ENCODE data around the gene MSX2. TPM values are rescaled to one million over a fixed set of nuclear protein-coding genes. Genes with fewer than 3 reads are reported as not detected.
"Not testable (repeated sequence)": the region's sequence is repeated elsewhere in the genome, so short reads cannot be mapped to it uniquely, and the experiment has no call there.

Gene MSX2
- total and polyA plus RNA-seq, 5 donors from 2014 or later, result 0.79 TPM; not detected in 4

GRCh38 chr5:174760721-174761120 is 36.3 kb downstream of the MSX2 start:
- no peak overlapping the region for H3K27ac ChIP-seq (ENCODE audit: insufficient read depth, low read length, poor library complexity, severe bottlenecking)
- no peak for DNase-seq
- no peaks in the 10 kb centered on the region for H3K36me3 ChIP-seq (ENCODE audit: control insufficient read depth, insufficient read depth, low read length)
- Mint-ChIP-seq H3K36me3 (no peaks in the 10 kb centered on the region), H3K9me3 (peaks cover 0 to 2% (median 0%) of the 10 kb centered on the region in 7 donors), H3K27ac (no peak overlapping the region), H3K4me1 (no peaks in the 10 kb centered on the region), H3K27me3 (peaks cover 8% of the 10 kb centered on the region), H3K4me3 (no peak overlapping the region)
- ATAC-seq (ENCODE audit: low read depth in 2 of 2), result no peak
- H3K4me1 ChIP-seq (ENCODE audit: control insufficient read depth, insufficient read depth, low read length, poor library complexity, severe bottlenecking), result no peaks in the 10 kb centered on the region
- no peaks in the 10 kb centered on the region for H3K27me3 ChIP-seq (ENCODE audit: control insufficient read depth, insufficient read depth, low read length)
- no peak overlapping the region for H3K4me3 ChIP-seq (ENCODE audit: low read depth, low read length)
- no peaks in the 10 kb centered on the region for H3K9me3 ChIP-seq (ENCODE audit: control insufficient read depth in 2 of 2, low read length in 2 of 2)

GRCh38 chr5:174761341-174761740 is 37.0 kb downstream of the MSX2 start:
- H3K36me3 Mint-ChIP-seq; H3K27me3 ChIP-seq (ENCODE audit: control insufficient read depth, insufficient read depth, low read length); H3K4me3 Mint-ChIP-seq; H3K4me1 ChIP-seq (ENCODE audit: control insufficient read depth, insufficient read depth, low read length, poor library complexity, severe bottlenecking); H3K9me3 Mint-ChIP-seq; H3K27ac ChIP-seq (ENCODE audit: insufficient read depth, low read length, poor library complexity, severe bottlenecking); H3K27me3 Mint-ChIP-seq; DNase-seq; H3K4me3 ChIP-seq (ENCODE audit: low read depth, low read length); H3K9me3 ChIP-seq (ENCODE audit: control insufficient read depth in 2 of 2, low read length in 2 of 2); H3K36me3 ChIP-seq (ENCODE audit: control insufficient read depth, insufficient read depth, low read length); ATAC-seq (ENCODE audit: low read depth in 2 of 2); H3K27ac Mint-ChIP-seq; H3K4me1 Mint-ChIP-seq: not testable (repeated sequence)

DNA sequence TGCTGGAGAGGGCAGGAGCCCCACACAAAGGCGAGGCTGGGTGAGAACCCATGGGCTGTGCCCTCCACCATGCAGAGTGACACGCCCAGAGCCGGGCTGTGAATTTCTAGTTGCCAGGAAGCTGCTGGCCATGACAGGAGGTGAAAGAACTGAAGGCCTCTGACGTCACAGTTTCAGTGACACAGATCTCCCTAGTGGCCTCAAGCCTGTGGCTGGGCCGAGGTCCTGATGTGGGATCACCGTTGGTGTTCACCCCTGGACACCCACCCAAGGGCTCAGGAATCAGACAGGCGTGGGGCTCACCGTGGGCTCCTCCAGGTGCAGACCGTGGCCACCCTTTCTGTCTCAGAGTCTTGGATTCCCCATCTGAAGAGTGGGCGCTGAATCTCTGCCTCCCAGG is 39.9 kb downstream of the MSX2 start:
- no peaks in the 10 kb centered on the region for H3K27me3 Mint-ChIP-seq
- DNase-seq (no peak), ATAC-seq (ENCODE audit: low read depth in 2 of 2) (no peak)
- no peak overlapping the region for H3K27ac Mint-ChIP-seq
- H3K9me3 ChIP-seq (ENCODE audit: control insufficient read depth in 2 of 2, low read length in 2 of 2), result no peaks in the 10 kb centered on the region
- no peaks in the 10 kb centered on the region for H3K36me3 Mint-ChIP-seq
- no peak overlapping the region for H3K4me3 ChIP-seq (ENCODE audit: low read depth, low read length)
- no peak overlapping the region for H3K4me3 Mint-ChIP-seq
- H3K4me1 Mint-ChIP-seq, result peaks cover 0 to 2% (median 0%) of the 10 kb centered on the region in 4 donors
- H3K27me3 ChIP-seq (ENCODE audit: control insufficient read depth, insufficient read depth, low read length), result no peaks in the 10 kb centered on the region
- H3K36me3 ChIP-seq (ENCODE audit: control insufficient read depth, insufficient read depth, low read length), result no peaks in the 10 kb centered on the region
- peaks cover 0 to 6% (median 2%) of the 10 kb centered on the region in 7 donors for H3K9me3 Mint-ChIP-seq
- H3K4me1 ChIP-seq (ENCODE audit: control insufficient read depth, insufficient read depth, low read length, poor library complexity, severe bottlenecking), result no peaks in the 10 kb centered on the region
- no peak overlapping the region for H3K27ac ChIP-seq (ENCODE audit: insufficient read depth, low read length, poor library complexity, severe bottlenecking)

GRCh38 chr5:174765540-174765939 is 41.2 kb downstream of the MSX2 start:
- peaks cover 0 to 6% (median 2%) of the 10 kb centered on the region in 7 donors for H3K9me3 Mint-ChIP-seq
- H3K4me3 Mint-ChIP-seq, result no peak overlapping the region
- DNase-seq, result no peak
- H3K27me3 Mint-ChIP-seq, result no peaks in the 10 kb centered on the region
- peaks cover 0 to 2% (median 0%) of the 10 kb centered on the region in 4 donors for H3K4me1 Mint-ChIP-seq
- Histone ChIP-seq H3K36me3 (ENCODE audit: control insufficient read depth, insufficient read depth, low read length) (no peaks in the 10 kb centered on the region), H3K4me3 (ENCODE audit: low read depth, low read length) (no peak overlapping the region), H3K4me1 (ENCODE audit: control insufficient read depth, insufficient read depth, low read length, poor library complexity, severe bottlenecking) (no peaks in the 10 kb centered on the region), H3K9me3 (ENCODE audit: control insufficient read depth in 2 of 2, low read length in 2 of 2) (no peaks in the 10 kb centered on the region), H3K27me3 (ENCODE audit: control insufficient read depth, insufficient read depth, low read length) (no peaks in the 10 kb centered on the region), H3K27ac (ENCODE audit: insufficient read depth, low read length, poor library complexity, severe bottlenecking) (no peak overlapping the region)
- H3K36me3 Mint-ChIP-seq, result no peaks in the 10 kb centered on the region
- ATAC-seq (ENCODE audit: low read depth in 2 of 2), result no peak
- no peak overlapping the region for H3K27ac Mint-ChIP-seq

- Mint-ChIP-seq H3K9me3 (peaks cover 0 to 9% (median 2%) of the 10 kb centered on the region in 7 donors), H3K36me3 (no peaks in the 10 kb centered on the region), H3K27ac (no peak overlapping the region), H3K27me3 (no peaks in the 10 kb centered on the region), H3K4me3 (peak overlapping the region in 1 of 4 donors; percentile 27), H3K4me1 (peaks cover 0 to 2% (median 0%) of the 10 kb centered on the region in 4 donors)
- Histone ChIP-seq H3K4me1 (ENCODE audit: control insufficient read depth, insufficient read depth, low read length, poor library complexity, severe bottlenecking) (no peaks in the 10 kb centered on the region), H3K36me3 (ENCODE audit: control insufficient read depth, insufficient read depth, low read length) (no peaks in the 10 kb centered on the region), H3K9me3 (ENCODE audit: control insufficient read depth in 2 of 2, low read length in 2 of 2) (no peaks in the 10 kb centered on the region), H3K4me3 (ENCODE audit: low read depth, low read length) (no peak overlapping the region), H3K27ac (ENCODE audit: insufficient read depth, low read length, poor library complexity, severe bottlenecking) (no peak overlapping the region), H3K27me3 (ENCODE audit: control insufficient read depth, insufficient read depth, low read length) (no peaks in the 10 kb centered on the region)
- ATAC-seq (ENCODE audit: low read depth in 2 of 2) (no peak), DNase-seq (no peak)
Observed at GRCh38 chr5:174767670-174768069, 43.3 kb downstream of the MSX2 start.

- Mint-ChIP-seq H3K36me3 (no peaks in the 10 kb centered on the region), H3K27me3 (no peaks in the 10 kb centered on the region), H3K4me3 (no peak overlapping the region), H3K4me1 (peaks cover 0 to 2% (median 0%) of the 10 kb centered on the region in 4 donors), H3K27ac (no peak overlapping the region), H3K9me3 (peaks cover 0 to 9% (median 2%) of the 10 kb centered on the region in 7 donors)
- no peaks in the 10 kb centered on the region for H3K9me3 ChIP-seq (ENCODE audit: control insufficient read depth in 2 of 2, low read length in 2 of 2)
- H3K27ac ChIP-seq (ENCODE audit: insufficient read depth, low read length, poor library complexity, severe bottlenecking), result no peak overlapping the region
- ATAC-seq (ENCODE audit: low read depth in 2 of 2) (no peak), DNase-seq (no peak)
- no peaks in the 10 kb centered on the region for H3K27me3 ChIP-seq (ENCODE audit: control insufficient read depth, insufficient read depth, low read length)
- no peak overlapping the region for H3K4me3 ChIP-seq (ENCODE audit: low read depth, low read length)
- no peaks in the 10 kb centered on the region for H3K36me3 ChIP-seq (ENCODE audit: control insufficient read depth, insufficient read depth, low read length)
- H3K4me1 ChIP-seq (ENCODE audit: control insufficient read depth, insufficient read depth, low read length, poor library complexity, severe bottlenecking), result no peaks in the 10 kb centered on the region
Observed at GRCh38 chr5:174769005-174769404, 44.6 kb downstream of the MSX2 start.

DNA sequence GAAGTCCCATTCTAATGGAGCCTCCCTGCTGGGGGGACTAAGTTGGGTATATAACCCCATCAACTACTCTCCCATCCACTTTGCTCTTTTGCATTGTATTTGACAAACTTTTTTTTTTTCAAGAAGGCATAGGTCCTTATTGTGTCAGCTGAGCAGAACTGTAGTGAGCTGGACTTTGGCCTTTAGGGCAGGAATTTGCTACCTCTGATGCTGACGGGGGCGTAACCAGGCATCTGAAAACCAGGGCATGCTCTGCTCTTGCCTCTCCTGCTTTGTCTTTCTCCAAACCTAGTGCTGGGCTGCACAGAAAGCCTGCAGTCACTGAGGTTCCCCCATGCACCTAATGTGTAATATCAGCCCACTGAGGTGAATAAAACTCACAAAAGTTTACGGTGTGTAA is 49.0 kb downstream of the MSX2 start:
- Histone ChIP-seq H3K4me1 (ENCODE audit: control insufficient read depth, insufficient read depth, low read length, poor library complexity, severe bottlenecking) (no peaks in the 10 kb centered on the region), H3K27ac (ENCODE audit: insufficient read depth, low read length, poor library complexity, severe bottlenecking) (no peak overlapping the region), H3K27me3 (ENCODE audit: control insufficient read depth, insufficient read depth, low read length) (no peaks in the 10 kb centered on the region), H3K4me3 (ENCODE audit: low read depth, low read length) (no peak overlapping the region), H3K36me3 (ENCODE audit: control insufficient read depth, insufficient read depth, low read length) (no peaks in the 10 kb centered on the region), H3K9me3 (ENCODE audit: control insufficient read depth in 2 of 2, low read length in 2 of 2) (no peaks in the 10 kb centered on the region)
- H3K27me3 Mint-ChIP-seq, result peaks cover 7% of the 10 kb centered on the region
- no peaks in the 10 kb centered on the region for H3K36me3 Mint-ChIP-seq
- no peak for DNase-seq
- peaks cover 0 to 2% (median 0%) of the 10 kb centered on the region in 4 donors for H3K4me1 Mint-ChIP-seq
- H3K4me3 Mint-ChIP-seq, result no peak overlapping the region
- H3K27ac Mint-ChIP-seq, result no peak overlapping the region
- peaks cover 0 to 5% (median 2%) of the 10 kb centered on the region in 7 donors for H3K9me3 Mint-ChIP-seq
- no peak for ATAC-seq (ENCODE audit: low read depth in 2 of 2)

DNA sequence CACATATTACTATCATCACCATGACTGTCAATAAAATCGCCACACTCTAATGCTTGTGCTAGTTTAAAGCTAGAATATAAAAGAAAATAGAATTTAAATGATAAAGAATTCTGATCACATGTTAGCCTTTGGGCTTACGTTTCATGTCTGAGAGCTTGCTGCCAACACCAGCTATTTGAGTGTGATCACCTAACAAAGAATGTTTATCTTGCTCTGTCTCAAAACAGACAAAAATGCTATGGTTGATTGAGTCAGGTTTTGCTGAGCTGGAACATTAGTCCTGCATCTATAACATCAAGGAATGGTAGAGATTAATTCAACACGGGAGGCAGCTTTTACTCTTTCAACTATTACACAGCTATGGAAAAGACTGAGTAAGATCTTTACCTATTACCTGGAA is 50.7 kb downstream of the MSX2 start:
- Histone ChIP-seq H3K36me3 (ENCODE audit: control insufficient read depth, insufficient read depth, low read length) (no peaks in the 10 kb centered on the region), H3K4me1 (ENCODE audit: control insufficient read depth, insufficient read depth, low read length, poor library complexity, severe bottlenecking) (no peaks in the 10 kb centered on the region), H3K4me3 (ENCODE audit: low read depth, low read length) (no peak overlapping the region), H3K9me3 (ENCODE audit: control insufficient read depth in 2 of 2, low read length in 2 of 2) (no peaks in the 10 kb centered on the region), H3K27me3 (ENCODE audit: control insufficient read depth, insufficient read depth, low read length) (no peaks in the 10 kb centered on the region), H3K27ac (ENCODE audit: insufficient read depth, low read length, poor library complexity, severe bottlenecking) (no peak overlapping the region)
- ATAC-seq (ENCODE audit: low read depth in 2 of 2), result no peak
- peaks cover 0 to 5% (median 2%) of the 10 kb centered on the region in 7 donors for H3K9me3 Mint-ChIP-seq
- no peaks in the 10 kb centered on the region for H3K4me1 Mint-ChIP-seq
- peaks cover 7% of the 10 kb centered on the region for H3K27me3 Mint-ChIP-seq
- no peak overlapping the region for H3K4me3 Mint-ChIP-seq
- H3K27ac Mint-ChIP-seq, result no peak overlapping the region
- no peaks in the 10 kb centered on the region for H3K36me3 Mint-ChIP-seq
- no peak for DNase-seq
